Suprapubic skin (tissue), 3 donors: Measurements from ENCODE around the gene CLEC18B.
"Not testable (repeated sequence)": the region's sequence is repeated elsewhere in the genome, so short reads cannot be mapped to it uniquely, and the experiment has no call there.

Experiments used
- EP300 ChIP-seq: sonication (generic); formaldehyde crosslinking; IDR thresholded peaks from one replicate; pipeline ENCODE4 v1.6.1; 2017; ENCODE audit warnings: antibody characterized with exemption
- POLR2A ChIP-seq, 2 donors: fragments of 450-650 bp; IDR thresholded peaks; one replicate each; pipeline ENCODE4 v1.6.1; 2017; ENCODE audit warnings: antibody characterized with exemption in 2 of 2, mild to moderate bottlenecking in 2 of 2, moderate library complexity in 2 of 2
- TF ChIP-seq, protein P1 (sequence below), 2 donors: fragments of 200-600 bp in 1 of 2; fragments of 450-650 bp in 1 of 2; sonication (generic) in 1 of 2; IDR thresholded peaks; one replicate each; pipeline ENCODE4 v1.5.1; 2016 to 2019; ENCODE audit warnings: antibody characterized with exemption in 2 of 2, mild to moderate bottlenecking in 1 of 2, moderate library complexity in 1 of 2

GRCh38 chr16:74413920-74414319 is 7.4 kb downstream of the CLEC18B start:
- TF ChIP-seq, protein P1, sequence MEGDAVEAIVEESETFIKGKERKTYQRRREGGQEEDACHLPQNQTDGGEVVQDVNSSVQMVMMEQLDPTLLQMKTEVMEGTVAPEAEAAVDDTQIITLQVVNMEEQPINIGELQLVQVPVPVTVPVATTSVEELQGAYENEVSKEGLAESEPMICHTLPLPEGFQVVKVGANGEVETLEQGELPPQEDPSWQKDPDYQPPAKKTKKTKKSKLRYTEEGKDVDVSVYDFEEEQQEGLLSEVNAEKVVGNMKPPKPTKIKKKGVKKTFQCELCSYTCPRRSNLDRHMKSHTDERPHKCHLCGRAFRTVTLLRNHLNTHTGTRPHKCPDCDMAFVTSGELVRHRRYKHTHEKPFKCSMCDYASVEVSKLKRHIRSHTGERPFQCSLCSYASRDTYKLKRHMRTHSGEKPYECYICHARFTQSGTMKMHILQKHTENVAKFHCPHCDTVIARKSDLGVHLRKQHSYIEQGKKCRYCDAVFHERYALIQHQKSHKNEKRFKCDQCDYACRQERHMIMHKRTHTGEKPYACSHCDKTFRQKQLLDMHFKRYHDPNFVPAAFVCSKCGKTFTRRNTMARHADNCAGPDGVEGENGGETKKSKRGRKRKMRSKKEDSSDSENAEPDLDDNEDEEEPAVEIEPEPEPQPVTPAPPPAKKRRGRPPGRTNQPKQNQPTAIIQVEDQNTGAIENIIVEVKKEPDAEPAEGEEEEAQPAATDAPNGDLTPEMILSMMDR (IDR thresholded peaks at IDR 0.05): not testable (repeated sequence)
- TF ChIP-seq POLR2A (IDR thresholded peaks at IDR 0.05); EP300: not testable (repeated sequence)
